ENCODE measurements around the gene IHH.

DNA sequence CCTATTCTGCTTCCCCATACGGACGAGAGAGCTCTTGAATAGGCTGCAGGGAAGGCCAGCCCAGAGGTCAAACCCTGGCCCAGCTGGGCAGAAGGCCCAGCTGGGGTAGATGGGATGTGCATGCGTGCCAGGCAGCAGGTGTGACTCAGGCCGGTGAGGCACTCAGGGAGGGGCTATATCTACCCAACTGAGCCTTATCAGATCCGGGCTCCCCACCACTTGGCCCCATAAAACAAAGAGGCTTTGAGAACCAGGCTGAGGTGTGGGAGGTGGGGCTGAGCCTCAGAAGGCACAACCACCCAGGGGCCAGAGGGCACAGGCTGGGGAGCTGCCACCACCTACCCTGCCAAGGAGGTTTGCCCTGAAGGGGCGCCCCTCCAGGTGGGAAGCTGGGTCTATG lies 11.4 kb downstream of the IHH start:
- TF ChIP-seq SUZ12 (IDR thresholded peaks at IDR 0.05) (no peak), HDGF (IDR thresholded peaks at IDR 0.05; ENCODE audit: borderline replicate concordance) (no peak), NFRKB (IDR thresholded peaks at IDR 0.05) (no peak), FOXM1 (IDR thresholded peaks at IDR 0.05; ENCODE audit: borderline replicate concordance) (no peak), FOXK2 (IDR thresholded peaks at IDR 0.05) (no peak)

Data from HEK293T (cell line).